ENCODE measurements around the gene S100P. TPM values are rescaled to one million over a fixed set of nuclear protein-coding genes. Genes with fewer than 3 reads are reported as not detected.
A peak's percentile ranks its signal among the peaks of the same experiment; 100 is the strongest.

S100P gene
- total RNA-seq, 1 donor from 2014 or later: not detected

GRCh38 chr4:6697131-6697530, 3.5 kb downstream of the S100P start:
- no peaks in the 10 kb centered on the region for H3K27me3 ChIP-seq (ENCODE audit: low read depth)
- TF ChIP-seq CTCF (IDR thresholded peaks at IDR 0.05; ENCODE audit: borderline replicate concordance): no peak
- no peaks in the 10 kb centered on the region for H3K9me3 ChIP-seq (replicated peaks)
- H3K27ac ChIP-seq (replicated peaks): peak overlapping the region; percentile 82
- H3K36me3 ChIP-seq: peaks cover 10% of the 10 kb centered on the region
- intact Hi-C loops (cut with micrococcal nuclease): no loop called here
- peaks cover 37% of the 10 kb centered on the region for H3K4me1 ChIP-seq
- H3K4me3 ChIP-seq: no peak overlapping the region
- DNase-seq: no peak

DNA sequence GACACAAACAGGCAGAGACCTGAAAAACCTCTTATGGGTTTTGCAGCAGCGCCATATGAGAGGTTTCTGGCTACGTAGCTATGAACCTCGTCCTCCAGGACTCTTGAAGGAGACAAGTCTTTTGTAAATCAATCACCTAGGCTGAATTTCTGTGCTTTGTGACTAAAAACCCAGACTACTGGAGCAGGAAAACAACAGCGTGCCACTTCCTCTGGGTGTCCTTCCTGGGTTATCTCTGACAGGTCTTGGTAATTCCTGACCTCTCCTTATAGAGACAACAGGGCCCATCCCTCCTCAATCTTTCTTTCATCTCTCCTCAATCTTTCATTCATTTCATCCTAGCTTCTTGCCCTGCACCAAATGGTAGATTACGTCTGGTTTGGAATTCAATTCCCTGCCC, 5.7 kb downstream of the S100P start:
- H3K36me3 ChIP-seq: peaks cover 19% of the 10 kb centered on the region
- TF ChIP-seq CTCF (IDR thresholded peaks at IDR 0.05; ENCODE audit: borderline replicate concordance): no peak
- no peak for DNase-seq
- H3K27ac ChIP-seq (replicated peaks): no peak overlapping the region
- H3K9me3 ChIP-seq (replicated peaks): no peaks in the 10 kb centered on the region
- no peak overlapping the region for H3K4me3 ChIP-seq
- intact Hi-C loops (cut with micrococcal nuclease): no loop called here
- H3K4me1 ChIP-seq: peaks cover 42% of the 10 kb centered on the region
- H3K27me3 ChIP-seq (ENCODE audit: low read depth): no peaks in the 10 kb centered on the region

- peaks cover 44% of the 10 kb centered on the region for H3K4me1 ChIP-seq
- H3K27ac ChIP-seq (replicated peaks): no peak overlapping the region
- no peaks in the 10 kb centered on the region for H3K9me3 ChIP-seq (replicated peaks)
- H3K27me3 ChIP-seq (ENCODE audit: low read depth): no peaks in the 10 kb centered on the region
- H3K36me3 ChIP-seq: peaks cover 20% of the 10 kb centered on the region
- DNase-seq: no peak
- no peak for TF ChIP-seq CTCF (IDR thresholded peaks at IDR 0.05; ENCODE audit: borderline replicate concordance)
- H3K4me3 ChIP-seq: no peak overlapping the region
- intact Hi-C loops (cut with micrococcal nuclease): no loop called here
Measured at GRCh38 chr4:6699903-6700302, 6.2 kb downstream of the S100P start.

DNA sequence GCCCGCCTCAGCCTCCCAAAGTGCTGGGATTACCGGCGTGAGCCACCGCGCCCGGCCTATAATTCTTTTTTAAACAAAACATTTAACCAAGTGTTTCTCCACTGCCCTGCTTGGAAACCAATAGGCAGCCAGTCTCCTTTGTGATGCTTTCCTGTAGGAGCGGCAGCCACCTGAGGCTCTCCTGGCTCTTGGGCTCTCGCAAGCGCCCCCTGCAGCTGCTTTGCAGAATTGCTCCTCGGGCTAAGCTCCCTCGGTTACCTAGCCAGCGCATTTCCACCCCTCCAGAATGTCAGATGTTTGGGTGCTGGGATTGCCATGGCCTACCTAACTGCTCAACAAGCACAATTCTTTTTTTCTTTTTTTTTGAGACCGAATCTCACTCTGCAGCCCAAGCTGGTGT, 7.7 kb downstream of the S100P start:
- H3K27ac ChIP-seq (replicated peaks): no peak overlapping the region
- DNase-seq: no peak
- intact Hi-C loops (cut with micrococcal nuclease): no loop called here

DNA sequence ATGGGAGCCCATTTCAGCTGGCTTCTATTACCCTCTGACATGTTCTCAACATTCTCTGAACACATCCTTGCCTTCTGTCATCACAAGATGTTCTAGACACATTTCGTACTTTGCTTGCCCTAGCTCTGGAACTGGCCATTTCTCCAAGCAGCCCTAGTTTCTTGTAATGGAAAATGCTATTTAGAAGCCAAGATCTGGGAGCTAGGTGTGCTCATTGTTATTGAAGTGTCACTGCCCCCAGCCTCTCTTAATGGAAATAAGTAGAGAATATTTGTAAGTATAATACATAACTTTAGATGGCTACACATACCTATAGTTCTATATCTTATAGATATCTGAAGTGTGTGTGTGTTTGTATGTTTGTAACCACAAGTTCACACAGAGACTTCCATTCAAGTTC, 9.1 kb downstream of the S100P start:
- Histone ChIP-seq H3K27ac (replicated peaks) (no peak overlapping the region), H3K9me3 (replicated peaks) (no peaks in the 10 kb centered on the region), H3K36me3 (peaks cover 41% of the 10 kb centered on the region), H3K4me1 (peaks cover 48% of the 10 kb centered on the region), H3K27me3 (ENCODE audit: low read depth) (no peaks in the 10 kb centered on the region), H3K4me3 (no peak overlapping the region)
- DNase-seq: no peak
- intact Hi-C loops (cut with micrococcal nuclease): no loop called here
- no peak for TF ChIP-seq CTCF (IDR thresholded peaks at IDR 0.05; ENCODE audit: borderline replicate concordance)

More for the DNA sequence above, 7.7 kb downstream of the S100P start:
- Histone ChIP-seq H3K9me3 (replicated peaks) (no peaks in the 10 kb centered on the region), H3K4me1 (peaks cover 45% of the 10 kb centered on the region), H3K27me3 (ENCODE audit: low read depth) (no peaks in the 10 kb centered on the region), H3K4me3 (no peak overlapping the region), H3K36me3 (peaks cover 31% of the 10 kb centered on the region)
- TF ChIP-seq CTCF (IDR thresholded peaks at IDR 0.05; ENCODE audit: borderline replicate concordance): peak; percentile 24

- Histone ChIP-seq H3K4me1 (peaks cover 58% of the 10 kb centered on the region), H3K27ac (replicated peaks) (peak overlapping the region; percentile 48), H3K4me3 (peak overlapping the region; percentile 6), H3K36me3 (peaks cover 42% of the 10 kb centered on the region), H3K27me3 (ENCODE audit: low read depth) (no peaks in the 10 kb centered on the region), H3K9me3 (replicated peaks) (no peaks in the 10 kb centered on the region)
- no peak for DNase-seq
- intact Hi-C loops (cut with micrococcal nuclease): no loop called here
- no peak for TF ChIP-seq CTCF (IDR thresholded peaks at IDR 0.05; ENCODE audit: borderline replicate concordance)
Measured at GRCh38 chr4:6703786-6704185, 10.1 kb downstream of the S100P start.

Data from left ventricle myocardium inferior (tissue), 1 donor.